Activated gamma-delta T cell treated with anti-CD3 and anti-CD28 coated beads, Interleukin-2, amount 50 U/mL, for 16 hours (primary cell): ENCODE results near the gene GRHL1.
A peak's percentile ranks its signal among the peaks of the same experiment; 100 is the strongest.

ENCODE experiments used
- DNase-seq: peaks from one replicate; pipeline ENCODE4 v3.0.0-alpha.2; 2020; ENCODE audit warnings: low read depth

Gene GRHL1

DNA sequence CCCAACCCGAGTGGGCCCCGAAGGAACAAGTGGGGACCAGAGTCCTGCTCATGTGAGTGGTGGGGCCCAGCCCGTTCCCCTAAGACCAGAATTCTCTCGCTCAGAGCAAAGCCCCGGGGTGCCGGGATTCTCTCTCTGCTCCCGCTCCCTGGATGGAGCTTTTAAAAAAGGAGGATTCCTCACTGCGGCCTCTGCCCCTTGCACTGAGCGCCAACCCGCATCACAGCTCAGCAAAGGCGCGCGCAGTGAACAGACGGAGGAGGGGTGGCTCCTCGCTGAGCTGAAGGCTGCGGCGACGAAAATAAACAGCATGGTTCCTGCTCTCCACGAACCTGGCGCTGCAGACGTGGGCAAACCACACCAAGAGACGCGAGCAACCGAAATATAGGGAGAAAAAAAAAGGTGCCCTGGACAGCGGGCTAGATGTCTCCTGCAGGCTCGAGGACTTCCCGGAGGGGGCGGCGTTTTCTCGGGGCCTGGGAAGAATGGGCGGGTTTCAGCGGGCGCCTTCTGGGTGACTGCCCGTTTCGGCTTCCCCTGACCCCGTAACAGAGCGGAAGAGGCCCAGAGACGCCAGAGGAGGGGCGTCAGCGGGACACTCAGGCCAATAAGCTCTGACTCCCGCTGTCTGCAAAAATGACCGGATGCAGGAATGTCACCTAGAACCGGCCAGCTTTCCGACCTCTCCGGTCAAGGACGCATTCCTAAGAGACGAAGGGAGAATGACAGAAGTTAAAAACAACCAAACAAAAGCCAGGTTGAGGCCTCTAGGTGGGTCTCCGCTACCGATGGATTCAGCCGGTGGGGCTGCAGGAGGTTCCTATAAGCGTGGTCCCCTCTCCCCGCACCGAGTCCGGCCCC is 91.0 kb downstream of the GRHL1 start:
- no peak for DNase-seq

DNA sequence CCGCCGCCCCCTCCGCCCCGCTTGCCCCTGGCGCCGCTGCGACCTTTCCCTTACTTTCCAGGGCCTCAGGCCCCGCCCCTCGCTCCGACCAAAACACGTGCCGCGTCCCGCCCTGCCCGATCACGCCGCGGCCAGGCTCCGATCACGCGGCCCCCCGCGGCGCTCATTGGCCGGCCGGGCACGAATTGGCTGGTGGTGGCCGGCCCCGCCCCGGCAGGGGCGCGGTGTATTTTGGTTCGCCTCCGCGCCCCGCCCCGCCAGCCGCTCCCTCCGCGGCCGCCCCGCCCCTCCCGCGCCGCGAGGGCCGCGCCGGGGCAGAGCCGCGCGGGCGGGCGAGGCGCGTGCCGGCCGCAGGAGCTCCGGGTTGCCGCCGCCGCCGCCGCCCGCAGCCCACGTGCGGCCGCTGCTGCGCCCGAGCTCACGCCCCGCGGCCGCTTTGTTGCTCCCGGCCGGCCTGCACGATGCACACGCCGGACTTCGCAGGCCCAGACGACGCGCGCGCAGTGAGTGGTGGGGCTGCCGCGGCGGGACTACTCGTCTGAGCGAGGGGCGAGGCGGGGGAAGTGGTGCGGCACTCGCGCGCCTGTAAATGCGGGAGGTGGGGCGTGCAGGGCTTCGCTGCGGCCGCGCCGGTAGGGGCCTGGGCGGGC is 91.9 kb downstream of the GRHL1 start, which contains the start of gene KLF11:
Gene KLF11, plus strand, starts transcription at position 295 of the 650 bp plus-strand sequence. Its CDS starts 167 bp downstream, at position 462.
- peak; percentile 66 for DNase-seq

DNA sequence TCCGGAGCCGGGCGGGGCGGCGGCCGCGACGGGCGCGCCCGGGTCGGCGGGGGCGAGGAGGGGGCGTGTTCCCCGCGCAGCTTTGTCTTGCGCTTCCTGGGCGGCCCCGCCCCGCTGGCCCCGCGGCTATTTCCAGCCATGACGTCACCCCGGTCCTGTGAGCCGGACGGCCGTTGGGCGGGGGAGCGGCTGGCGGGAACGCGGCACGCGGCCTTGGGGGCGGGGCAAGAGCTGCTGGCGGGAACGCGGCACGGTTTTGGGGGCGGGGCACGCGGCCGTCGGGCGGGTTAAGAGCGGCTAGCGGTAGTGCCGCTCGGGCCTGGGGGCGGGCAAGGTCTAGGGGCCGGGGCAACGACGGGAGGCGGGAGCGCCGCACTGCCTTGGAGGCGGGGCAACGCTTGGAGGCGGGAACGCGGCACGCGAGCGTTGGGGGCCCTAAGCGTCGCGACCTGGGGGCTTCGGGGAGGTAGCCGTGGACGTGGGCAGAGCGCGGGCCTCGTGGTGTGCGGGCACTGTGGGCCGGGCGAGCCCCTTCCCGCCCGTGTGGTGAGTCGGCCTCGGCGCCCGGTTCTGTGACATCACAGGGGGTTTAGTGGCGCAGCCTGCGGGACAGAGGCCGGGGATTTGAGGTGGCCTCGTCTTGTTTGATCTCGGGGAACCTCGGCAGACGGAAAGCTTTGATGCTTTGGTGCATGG is 92.6 kb downstream of the GRHL1 start:
- peak; percentile 82 for DNase-seq

DNA sequence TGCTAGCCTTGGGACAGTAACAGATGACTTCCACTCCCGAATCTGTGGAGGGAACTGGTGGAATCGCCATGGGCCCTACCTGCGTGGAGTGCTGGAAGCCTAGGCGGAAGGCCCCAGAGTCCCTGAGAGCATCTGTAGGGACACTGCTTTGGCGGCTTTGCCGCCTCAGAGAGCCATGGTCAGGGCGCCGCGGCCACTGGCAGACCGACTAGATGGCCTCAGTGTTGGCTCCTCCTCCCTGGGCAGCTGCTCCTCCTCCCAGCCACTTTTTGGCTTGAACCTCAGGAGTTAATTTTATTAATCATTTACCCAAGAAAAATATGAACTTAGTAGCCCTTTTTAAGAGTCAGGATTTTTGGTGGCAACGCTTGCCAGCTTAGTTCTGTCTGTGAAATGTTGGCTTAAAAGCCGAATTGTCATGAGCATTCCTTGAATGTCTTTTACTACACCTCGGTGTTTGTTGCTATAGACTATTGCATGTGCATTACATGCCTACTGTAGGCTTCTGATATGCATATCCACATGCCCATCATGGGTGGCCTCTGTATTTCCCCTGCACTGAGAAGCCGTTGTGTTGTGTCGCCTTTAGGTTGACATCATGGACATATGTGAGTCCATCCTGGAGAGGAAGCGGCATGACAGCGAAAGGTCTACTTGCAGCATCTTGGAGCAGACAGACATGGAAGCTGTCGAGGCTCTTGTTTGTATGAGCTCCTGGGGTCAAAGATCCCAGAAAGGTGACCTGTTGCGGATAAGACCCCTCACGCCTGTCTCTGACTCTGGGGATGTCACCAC is 94.3 kb downstream of the GRHL1 start:
- no peak for DNase-seq

DNA sequence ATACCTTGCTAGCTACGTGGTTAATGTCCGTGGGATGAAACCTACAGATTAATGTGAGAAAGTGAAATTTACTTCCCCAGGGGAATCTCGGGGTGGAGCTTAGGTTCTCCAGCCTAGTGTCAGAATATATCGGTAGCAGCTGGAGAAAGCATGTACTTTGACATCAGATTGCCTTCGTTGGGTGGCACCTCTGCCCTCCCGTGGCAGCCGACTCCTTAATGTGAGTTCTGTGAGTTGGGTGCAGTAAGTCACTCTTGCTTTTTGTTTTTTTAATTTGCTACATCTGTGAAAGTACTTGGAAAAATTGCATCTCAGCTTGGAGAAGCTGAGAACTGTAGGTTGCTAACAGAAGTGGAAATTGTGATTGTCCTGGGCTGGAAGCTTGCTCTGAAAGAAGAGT is 95.4 kb downstream of the GRHL1 start:
- no peak for DNase-seq

DNA sequence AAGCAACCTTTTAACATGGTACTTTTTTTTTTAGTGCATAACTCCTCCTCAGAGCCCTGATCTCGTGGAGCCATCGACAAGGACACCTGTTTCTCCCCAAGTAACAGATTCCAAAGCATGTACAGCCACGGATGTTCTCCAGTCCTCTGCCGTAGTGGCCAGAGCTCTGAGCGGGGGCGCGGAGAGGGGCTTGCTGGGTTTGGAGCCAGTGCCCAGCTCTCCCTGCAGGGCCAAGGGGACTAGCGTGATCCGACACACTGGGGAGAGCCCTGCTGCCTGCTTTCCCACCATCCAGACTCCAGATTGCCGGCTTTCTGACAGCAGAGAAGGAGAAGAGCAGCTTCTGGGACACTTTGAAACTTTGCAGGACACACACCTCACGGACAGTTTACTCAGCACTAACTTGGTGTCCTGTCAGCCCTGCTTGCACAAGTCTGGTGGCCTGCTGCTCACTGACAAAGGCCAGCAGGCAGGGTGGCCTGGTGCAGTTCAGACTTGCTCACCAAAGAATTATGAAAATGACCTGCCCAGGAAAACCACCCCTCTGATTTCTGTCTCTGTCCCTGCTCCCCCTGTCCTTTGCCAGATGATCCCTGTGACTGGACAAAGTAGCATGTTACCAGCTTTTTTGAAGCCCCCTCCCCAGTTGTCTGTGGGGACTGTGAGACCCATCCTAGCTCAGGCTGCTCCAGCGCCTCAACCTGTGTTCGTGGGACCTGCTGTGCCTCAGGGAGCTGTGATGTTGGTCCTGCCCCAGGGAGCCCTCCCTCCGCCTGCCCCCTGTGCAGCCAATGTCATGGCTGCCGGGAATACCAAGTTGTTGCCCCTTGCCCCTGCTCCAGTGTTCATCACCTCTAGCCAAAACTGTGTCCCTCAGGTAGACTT is 96.4 kb downstream of the GRHL1 start:
- no peak for DNase-seq

DNA sequence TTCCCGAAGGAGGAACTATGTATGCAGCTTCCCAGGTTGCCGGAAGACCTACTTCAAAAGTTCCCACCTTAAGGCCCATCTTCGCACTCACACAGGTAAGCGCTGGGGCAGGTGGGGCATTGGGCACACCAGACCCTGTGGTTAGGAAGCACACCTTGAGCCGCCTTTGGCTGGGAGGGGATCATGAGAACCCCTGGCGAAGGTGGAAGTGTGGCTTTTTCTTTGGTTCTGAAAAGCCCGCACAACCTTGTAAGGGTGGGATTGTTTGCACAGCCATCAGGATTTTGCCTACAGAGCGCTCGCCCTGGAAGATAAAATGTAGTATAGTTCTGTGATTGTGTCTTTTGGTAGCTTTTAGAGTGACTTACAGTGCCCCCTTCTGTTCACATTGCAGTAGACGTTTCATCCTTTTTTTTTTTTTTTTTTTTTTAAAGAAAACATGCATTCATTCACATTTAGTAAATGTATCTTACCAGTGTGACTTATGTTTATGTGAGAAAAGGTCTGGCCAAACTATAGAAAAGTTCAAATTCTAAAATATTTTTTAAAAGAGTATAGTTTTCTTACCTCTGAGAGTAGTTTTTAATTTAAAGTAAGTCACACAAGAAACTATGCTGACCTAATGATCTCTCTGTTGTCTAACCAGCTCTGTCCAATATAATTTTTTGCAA is 97.1 kb downstream of the GRHL1 start:
- DNase-seq, result no peak
